T1000 (cell line): ENCODE measurements around the gene STRADA.

Experiments
- DNase-seq: peaks from one replicate; lab custom pipeline; 2025; ENCODE audit warnings: mixed read lengths; lab: John Stamatoyannopoulos, UW

Gene STRADA

DNA sequence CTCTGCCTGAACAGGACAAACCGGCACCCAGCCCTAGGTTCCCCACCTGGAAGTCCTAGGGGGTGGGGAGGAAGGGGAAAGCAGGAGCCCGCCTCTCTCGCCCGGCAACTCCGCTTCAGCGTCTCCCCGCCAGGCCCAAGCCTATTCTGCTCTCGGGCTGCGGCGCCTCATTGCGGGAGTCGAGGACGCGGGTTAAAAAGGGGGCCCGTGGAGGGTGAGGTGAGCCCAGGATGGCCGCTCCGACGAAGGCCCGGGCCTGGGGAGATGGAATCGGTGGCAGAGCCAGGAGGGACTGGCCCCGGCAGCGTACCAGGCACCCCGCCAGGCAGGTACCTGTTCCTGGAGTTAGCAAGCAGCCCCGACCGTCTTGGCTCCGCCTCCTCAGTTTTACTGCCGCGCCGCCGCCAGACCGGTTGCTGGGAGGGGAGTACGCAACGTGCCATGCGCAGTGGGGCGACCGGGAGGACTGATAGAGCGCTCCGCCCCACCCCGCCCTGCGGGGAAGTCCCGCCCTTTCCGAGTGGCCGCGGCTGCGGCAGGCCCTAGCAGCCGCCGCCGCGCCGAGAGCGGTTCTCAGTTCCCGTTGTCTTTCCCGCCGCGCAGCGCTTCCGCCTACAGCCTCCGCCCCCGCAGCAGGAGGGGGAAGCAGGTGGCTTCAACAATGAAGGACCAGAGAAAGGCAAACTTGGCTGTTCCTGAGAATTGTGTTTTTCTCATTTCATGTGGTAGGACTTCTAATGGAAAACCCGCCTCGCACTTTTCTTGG lies at the start of gene STRADA:
Gene STRADA, minus strand, starts transcription at position 392 of the 766 bp plus-strand sequence. CDS start 13,430 bp downstream, outside the sequence.
- peak; percentile 96 for DNase-seq

DNA sequence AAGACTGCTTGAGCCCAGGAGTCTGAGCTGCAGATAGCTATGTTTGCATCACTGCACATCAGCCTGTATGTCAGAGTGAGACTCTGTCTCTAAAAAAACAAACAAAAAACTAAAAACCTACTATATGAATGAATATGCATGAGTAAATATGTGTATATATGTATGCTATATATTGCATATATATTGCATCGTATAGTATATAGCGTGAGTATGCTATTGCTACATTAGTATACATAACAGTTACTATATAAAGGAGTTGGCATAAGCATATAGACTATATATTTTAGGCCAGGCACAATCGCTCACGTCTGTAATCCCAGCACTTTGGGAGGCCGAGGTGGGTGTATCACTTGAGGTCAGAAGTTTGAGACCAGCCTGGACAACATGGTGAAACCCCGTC lies 48.5 kb upstream of the STRADA start:
- no peak for DNase-seq

GRCh38 chr17:63786971-63787711 lies 45.5 kb upstream of the STRADA start:
- no peak for DNase-seq

- no peak for DNase-seq
These were observed 44.5 kb upstream of the STRADA start for GRCh38 chr17:63786117-63786516.

GRCh38 chr17:63785556-63785955 lies 44.0 kb upstream of the STRADA start:
- no peak for DNase-seq

GRCh38 chr17:63783522-63783921 lies 41.9 kb upstream of the STRADA start:
- DNase-seq = no peak

DNA sequence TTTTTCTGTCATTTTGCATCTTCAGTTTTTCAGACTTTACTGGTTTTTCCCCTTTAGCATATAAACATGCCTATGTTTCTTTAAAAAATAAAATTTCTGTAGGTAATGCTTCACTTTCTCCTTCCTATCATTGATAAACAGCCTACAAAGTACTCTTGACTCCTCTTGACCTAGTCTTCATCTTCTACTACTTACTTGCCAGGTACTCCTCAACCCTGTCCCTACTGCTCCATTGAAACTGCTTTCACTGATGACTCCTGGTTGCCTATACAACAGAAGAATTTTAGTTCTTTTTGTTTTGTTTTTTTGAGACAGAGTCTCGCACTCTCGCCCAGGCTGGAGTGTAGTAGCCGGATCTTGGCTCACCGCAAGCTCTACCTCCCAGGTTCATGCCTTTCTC lies 39.3 kb upstream of the STRADA start:
- DNase-seq = no peak

GRCh38 chr17:63780507-63780906 lies 38.9 kb upstream of the STRADA start:
- no peak for DNase-seq

DNA sequence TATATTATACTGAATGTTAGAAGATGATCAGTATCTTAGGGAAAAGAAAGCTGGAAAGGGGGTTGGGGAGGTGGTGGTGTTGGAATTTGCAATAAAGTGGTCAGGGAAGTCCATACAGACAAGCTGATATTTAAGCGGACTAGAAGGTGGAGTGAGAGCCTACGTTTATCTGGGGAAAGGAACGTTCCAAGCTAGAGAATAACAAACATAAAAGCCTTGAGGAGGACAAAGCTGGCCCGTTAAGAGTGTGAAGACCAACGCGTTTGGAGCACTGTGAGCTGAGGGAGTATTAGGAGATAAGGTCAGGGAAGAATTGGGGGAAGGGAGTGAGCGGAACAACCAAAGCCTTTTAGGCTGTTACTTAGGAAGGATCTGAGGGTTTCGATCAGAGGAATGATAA lies 33.8 kb upstream of the STRADA start:
- no peak for DNase-seq

GRCh38 chr17:63774969-63775265 lies 33.3 kb upstream of the STRADA start:
- no peak for DNase-seq

- DNase-seq = no peak
These were observed 32.8 kb upstream of the STRADA start, which contains the start of gene DDX42 for GRCh38 chr17:63774141-63774968. Gene DDX42 (plus strand): TSS chr17:63774170. CDS start chr17:63787050, 12,880 bp downstream.

- DNase-seq = peak; percentile 99
These were observed 31.9 kb upstream of the STRADA start, which contains the start of gene CCDC47 for GRCh38 chr17:63773272-63774140. Gene CCDC47 (minus strand): TSS chr17:63773597. CDS start chr17:63766175, 7,422 bp downstream.

- no peak for DNase-seq
These were observed 31.2 kb upstream of the STRADA start for GRCh38 chr17:63772801-63773271.

GRCh38 chr17:63768433-63768832 lies 26.8 kb upstream of the STRADA start:
- DNase-seq = no peak

DNA sequence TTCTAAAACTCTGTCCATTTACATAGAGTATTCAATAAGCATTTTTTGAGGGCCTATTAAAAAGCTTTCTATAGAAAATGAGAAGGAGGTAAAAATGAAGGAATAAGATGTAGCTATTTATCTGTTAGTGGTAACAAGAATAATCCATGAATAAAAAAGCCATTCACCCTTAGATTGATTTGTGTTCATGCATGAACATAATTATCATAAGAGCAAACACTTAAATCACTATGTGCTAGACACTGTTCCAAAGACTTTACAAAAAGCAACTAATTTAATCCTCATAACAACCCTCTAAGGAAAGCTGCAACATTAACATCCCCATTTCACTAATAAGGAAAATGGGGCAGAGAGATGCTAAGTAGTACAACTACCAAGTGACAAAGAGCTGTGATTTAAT lies 25.2 kb upstream of the STRADA start:
- DNase-seq = no peak

DNA sequence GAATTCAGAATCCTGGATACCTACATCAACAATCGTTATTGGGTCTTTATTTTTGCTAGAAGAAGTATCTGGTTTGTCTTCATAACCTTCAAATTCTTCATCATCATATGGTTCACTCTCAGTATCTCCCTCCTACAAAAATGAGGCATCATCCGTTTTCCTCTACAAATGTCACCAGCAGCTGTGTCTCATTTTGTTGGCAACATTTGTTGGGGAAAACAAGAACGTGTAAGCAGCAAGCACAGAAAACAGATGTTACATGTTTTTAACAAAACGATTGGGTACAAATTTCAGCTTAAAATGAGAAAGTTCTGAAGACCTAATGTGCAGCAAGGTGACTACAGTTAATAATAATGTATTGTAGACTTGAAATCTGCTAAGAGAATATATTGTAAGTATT lies 23.1 kb upstream of the STRADA start:
- DNase-seq = no peak

DNA sequence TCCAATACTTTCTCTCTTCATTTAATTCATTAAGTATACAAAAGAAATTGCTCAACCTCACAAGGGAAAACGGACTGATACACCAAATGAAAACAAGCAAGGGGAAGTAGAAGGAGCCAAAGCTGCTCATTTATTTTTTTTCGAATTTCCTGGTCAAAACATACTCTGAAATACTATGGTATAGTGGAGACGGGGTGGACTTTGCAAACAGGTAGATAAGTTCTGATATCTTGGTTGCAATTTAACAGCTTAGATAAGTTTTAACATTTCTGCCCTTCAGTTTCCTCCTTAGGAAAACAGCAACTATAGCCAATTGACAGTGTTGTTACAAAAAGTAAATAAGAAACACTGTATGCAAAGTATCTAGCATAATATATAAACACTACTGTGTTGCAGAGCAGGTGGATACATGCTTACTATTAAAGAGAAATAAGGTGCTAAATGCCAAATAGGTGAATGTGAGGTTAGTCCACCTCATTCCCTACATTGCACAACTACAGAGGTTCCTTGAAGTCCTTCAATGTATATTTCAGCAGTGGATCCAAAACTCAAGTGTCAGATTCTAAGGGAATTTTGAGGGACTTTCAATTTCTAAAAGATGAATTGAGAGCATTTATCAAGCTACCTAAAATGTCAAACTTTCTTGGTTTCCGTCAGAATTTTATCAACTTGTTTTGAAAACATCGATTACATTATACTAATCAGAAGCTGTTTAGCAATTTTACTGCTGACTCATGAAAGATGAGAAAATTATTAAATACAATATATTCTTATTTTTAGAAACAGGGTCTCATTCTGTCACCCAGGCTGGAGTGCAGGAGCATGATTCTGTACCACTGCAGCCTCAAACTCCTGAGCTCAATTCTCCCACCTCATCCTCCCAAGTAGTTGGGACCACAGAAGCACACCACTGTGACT lies 20.8 kb upstream of the STRADA start:
- DNase-seq = no peak

GRCh38 chr17:63760771-63761539 lies 19.4 kb upstream of the STRADA start:
- no peak for DNase-seq

DNA sequence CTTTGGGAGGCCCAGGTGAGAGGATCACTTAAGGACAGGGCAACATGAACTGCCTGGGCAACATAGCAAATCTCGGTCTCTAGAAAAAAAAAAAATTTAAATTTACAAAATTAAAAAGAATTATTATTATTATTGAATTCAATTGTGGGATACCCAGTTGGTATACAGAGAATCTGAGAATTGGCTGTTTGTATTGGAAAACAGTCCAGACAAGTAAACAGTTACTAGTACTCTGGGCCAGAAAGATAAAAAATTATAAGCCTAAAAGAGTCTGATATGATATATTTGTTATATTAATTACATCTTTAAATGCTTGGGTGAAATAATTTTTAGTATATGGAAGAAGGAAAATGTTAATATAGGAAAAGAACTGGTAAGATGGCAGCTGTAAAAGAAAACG lies 16.8 kb upstream of the STRADA start:
- no peak for DNase-seq
